Panc1 (cell line): ENCODE data around the gene EFR3B.

ENCODE experiments used
- POLR2AphosphoS5 ChIP-seq: IDR thresholded peaks from 2 replicates; pipeline ENCODE4 v1.6.1; 2012; ENCODE audit warnings: mild to moderate bottlenecking, low read depth, low read length, moderate library complexity
- SIN3A ChIP-seq: IDR thresholded peaks from 2 replicates; pipeline ENCODE4 v1.6.1; 2012; ENCODE audit warnings: low read depth, mild to moderate bottlenecking, low read length, moderate library complexity, borderline replicate concordance; ENCODE audit not compliant: insufficient read depth
- TCF7L2 ChIP-seq: IDR thresholded peaks from 2 replicates; pipeline ENCODE4 v1.6.1; 2011; ENCODE audit warnings: mild to moderate bottlenecking, low read depth, low read length, inconsistent platforms
- TF ChIP-seq, protein P1 (sequence below), 2 experiments: IDR thresholded peaks; 2 replicates each; pipeline ENCODE4 v1.6.1; 2011 to 2012; ENCODE audit warnings: low read depth in 2 of 2, control low read depth in 1 of 2, low read length in 1 of 2, mild to moderate bottlenecking in 1 of 2, moderate library complexity in 1 of 2; ENCODE audit not compliant: insufficient read depth in 1 of 2
- TF ChIP-seq, protein P2 (sequence below): fragments of 450-650 bp; IDR thresholded peaks from 2 replicates; pipeline ENCODE4 v1.5.1; 2017; ENCODE audit warnings: mild to moderate bottlenecking

DNA sequence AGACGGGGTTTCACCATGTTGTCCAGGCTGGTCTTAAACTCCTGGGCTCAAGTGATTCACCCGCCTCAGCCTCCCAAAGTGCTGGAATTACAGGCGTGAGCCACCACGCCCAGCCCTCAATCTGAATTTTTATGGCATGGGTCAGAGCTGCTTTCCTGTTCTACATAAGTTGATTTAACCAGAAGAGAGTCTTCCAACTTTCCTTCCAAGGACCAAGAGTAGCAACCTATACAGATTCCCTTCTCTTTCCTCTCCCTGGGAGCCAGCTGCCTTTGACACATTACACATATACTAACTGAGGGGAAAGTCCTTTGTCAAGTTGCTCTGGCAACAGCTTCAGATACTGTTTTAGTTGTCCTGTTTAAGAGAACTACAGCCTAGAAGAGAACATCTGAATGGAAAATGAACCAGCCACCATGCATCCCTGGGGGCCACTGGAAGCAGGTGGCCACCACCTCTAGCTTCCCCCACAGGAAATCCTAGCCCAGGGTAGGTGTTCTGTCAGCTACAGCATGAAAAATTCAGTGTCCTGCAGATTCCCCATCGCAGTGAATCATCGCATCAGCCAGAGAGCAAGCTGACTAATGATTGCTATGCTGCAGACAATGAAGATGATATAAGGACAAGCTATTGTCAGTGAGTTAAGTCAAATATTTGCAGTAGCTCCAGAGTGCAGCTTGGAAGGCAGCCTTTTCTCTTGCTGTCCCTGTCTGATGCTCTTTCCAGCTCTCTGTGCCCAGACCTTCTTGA lies 63.6 kb downstream of the EFR3B start:
- TF ChIP-seq, protein P1, sequence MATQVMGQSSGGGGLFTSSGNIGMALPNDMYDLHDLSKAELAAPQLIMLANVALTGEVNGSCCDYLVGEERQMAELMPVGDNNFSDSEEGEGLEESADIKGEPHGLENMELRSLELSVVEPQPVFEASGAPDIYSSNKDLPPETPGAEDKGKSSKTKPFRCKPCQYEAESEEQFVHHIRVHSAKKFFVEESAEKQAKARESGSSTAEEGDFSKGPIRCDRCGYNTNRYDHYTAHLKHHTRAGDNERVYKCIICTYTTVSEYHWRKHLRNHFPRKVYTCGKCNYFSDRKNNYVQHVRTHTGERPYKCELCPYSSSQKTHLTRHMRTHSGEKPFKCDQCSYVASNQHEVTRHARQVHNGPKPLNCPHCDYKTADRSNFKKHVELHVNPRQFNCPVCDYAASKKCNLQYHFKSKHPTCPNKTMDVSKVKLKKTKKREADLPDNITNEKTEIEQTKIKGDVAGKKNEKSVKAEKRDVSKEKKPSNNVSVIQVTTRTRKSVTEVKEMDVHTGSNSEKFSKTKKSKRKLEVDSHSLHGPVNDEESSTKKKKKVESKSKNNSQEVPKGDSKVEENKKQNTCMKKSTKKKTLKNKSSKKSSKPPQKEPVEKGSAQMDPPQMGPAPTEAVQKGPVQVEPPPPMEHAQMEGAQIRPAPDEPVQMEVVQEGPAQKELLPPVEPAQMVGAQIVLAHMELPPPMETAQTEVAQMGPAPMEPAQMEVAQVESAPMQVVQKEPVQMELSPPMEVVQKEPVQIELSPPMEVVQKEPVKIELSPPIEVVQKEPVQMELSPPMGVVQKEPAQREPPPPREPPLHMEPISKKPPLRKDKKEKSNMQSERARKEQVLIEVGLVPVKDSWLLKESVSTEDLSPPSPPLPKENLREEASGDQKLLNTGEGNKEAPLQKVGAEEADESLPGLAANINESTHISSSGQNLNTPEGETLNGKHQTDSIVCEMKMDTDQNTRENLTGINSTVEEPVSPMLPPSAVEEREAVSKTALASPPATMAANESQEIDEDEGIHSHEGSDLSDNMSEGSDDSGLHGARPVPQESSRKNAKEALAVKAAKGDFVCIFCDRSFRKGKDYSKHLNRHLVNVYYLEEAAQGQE (IDR thresholded peaks at IDR 0.05; ENCODE audit: insufficient read depth in 1 of 2, low read depth in 2 of 2, low read length in 1 of 2) = no peak
- TF ChIP-seq TCF7L2 (no peak), POLR2AphosphoS5 (no peak), SIN3A (no peak)
- TF ChIP-seq, protein P2, sequence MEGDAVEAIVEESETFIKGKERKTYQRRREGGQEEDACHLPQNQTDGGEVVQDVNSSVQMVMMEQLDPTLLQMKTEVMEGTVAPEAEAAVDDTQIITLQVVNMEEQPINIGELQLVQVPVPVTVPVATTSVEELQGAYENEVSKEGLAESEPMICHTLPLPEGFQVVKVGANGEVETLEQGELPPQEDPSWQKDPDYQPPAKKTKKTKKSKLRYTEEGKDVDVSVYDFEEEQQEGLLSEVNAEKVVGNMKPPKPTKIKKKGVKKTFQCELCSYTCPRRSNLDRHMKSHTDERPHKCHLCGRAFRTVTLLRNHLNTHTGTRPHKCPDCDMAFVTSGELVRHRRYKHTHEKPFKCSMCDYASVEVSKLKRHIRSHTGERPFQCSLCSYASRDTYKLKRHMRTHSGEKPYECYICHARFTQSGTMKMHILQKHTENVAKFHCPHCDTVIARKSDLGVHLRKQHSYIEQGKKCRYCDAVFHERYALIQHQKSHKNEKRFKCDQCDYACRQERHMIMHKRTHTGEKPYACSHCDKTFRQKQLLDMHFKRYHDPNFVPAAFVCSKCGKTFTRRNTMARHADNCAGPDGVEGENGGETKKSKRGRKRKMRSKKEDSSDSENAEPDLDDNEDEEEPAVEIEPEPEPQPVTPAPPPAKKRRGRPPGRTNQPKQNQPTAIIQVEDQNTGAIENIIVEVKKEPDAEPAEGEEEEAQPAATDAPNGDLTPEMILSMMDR = no peak
